Ascending aorta (tissue), 2 donors: ENCODE measurements around the gene PIGP. TPM values are rescaled to one million over a fixed set of nuclear protein-coding genes. Genes with fewer than 3 reads are reported as not detected.
A peak's percentile ranks its signal among the peaks of the same experiment; 100 is the strongest.

ENCODE experiments used
- DNase-seq, 2 donors: peaks; one replicate each; pipeline ENCODE4 v3.0.0-alpha.2; 2019; ENCODE audit warnings: low spot score in 2 of 2
- H3K27ac ChIP-seq, 2 donors: fragments of 200-600 bp; sonication (generic); one replicate each; pipeline ENCODE4 v1.5.1; 2016 to 2017; ENCODE audit warnings: mild to moderate bottlenecking in 1 of 2
- H3K27me3 ChIP-seq: fragments of 200-600 bp; sonication (generic); one replicate; pipeline ENCODE4 v1.5.1; 2017
- H3K36me3 ChIP-seq, 2 donors: fragments of 200-600 bp; sonication (generic); one replicate each; pipeline ENCODE4 v1.5.1; 2016
- H3K4me1 ChIP-seq, 2 donors: fragments of 200-600 bp; sonication (generic); one replicate each; pipeline ENCODE4 v1.5.1; 2016 to 2017; ENCODE audit warnings: mild to moderate bottlenecking in 1 of 2
- H3K4me3 ChIP-seq, 2 donors: fragments of 200-600 bp; sonication (generic); one replicate each; pipeline ENCODE4 v1.5.1; 2016 to 2017; ENCODE audit warnings: mild to moderate bottlenecking in 1 of 2
- H3K9me3 ChIP-seq, 2 donors: fragments of 200-600 bp; sonication (generic); one replicate each; pipeline ENCODE4 v1.5.1; 2016
- CTCF ChIP-seq, 3 experiments: fragments of 200-600 bp in 2 of 3; fragments of 450-650 bp in 1 of 3; sonication (generic) in 2 of 3; IDR thresholded peaks; one replicate each; pipeline ENCODE4 v1.5.1; 2016 to 2019; ENCODE audit warnings: antibody characterized with exemption in 3 of 3, mild to moderate bottlenecking in 1 of 3, moderate library complexity in 1 of 3
- intact Hi-C: fragments of 100-400 bp; cut with DNase I; formaldehyde crosslinking; loops from one replicate; pipeline ENCODE4 v1.15.1; 2023
- total RNA-seq: library from RNA; depleted of rRNA; stranded (reverse); fragments of >200 nt; gene quantifications from one replicate; pipeline ENCODE4 v1.1.0, GENCODE V29; 2016

Gene PIGP
- total RNA-seq, 1 donor from 2014 or later = 0.64 TPM

- Histone ChIP-seq H3K36me3 (no peaks in the 10 kb centered on the region), H3K4me3 (no peak overlapping the region), H3K4me1 (peaks cover 0 to 8% of the 10 kb centered on the region in 2 donors), H3K9me3 (no peaks in the 10 kb centered on the region), H3K27ac (no peak overlapping the region), H3K27me3 (no peaks in the 10 kb centered on the region)
- intact Hi-C loops = no loop called here
- TF ChIP-seq CTCF (IDR thresholded peaks at IDR 0.05) = no peak
- DNase-seq = no peak
These were observed 9.5 kb upstream of the PIGP start for GRCh38 chr21:37082375-37082774.

- DNase-seq = no peak
- peaks cover 0 to 14% of the 10 kb centered on the region in 2 donors for H3K4me1 ChIP-seq
- H3K27me3 ChIP-seq = no peaks in the 10 kb centered on the region
- no peak overlapping the region for H3K27ac ChIP-seq
- H3K36me3 ChIP-seq = no peaks in the 10 kb centered on the region
- TF ChIP-seq CTCF (IDR thresholded peaks at IDR 0.05) = no peak
- H3K4me3 ChIP-seq = no peak overlapping the region
- intact Hi-C loops = no loop called here
- H3K9me3 ChIP-seq = no peaks in the 10 kb centered on the region
These were observed 6.4 kb upstream of the PIGP start for GRCh38 chr21:37079211-37079824.

GRCh38 chr21:37077403-37077802 is 4.5 kb upstream of the PIGP start:
- no peak overlapping the region for H3K4me3 ChIP-seq
- H3K9me3 ChIP-seq = no peaks in the 10 kb centered on the region
- H3K36me3 ChIP-seq = no peaks in the 10 kb centered on the region
- TF ChIP-seq CTCF (IDR thresholded peaks at IDR 0.05) = no peak
- no peaks in the 10 kb centered on the region for H3K27me3 ChIP-seq
- H3K27ac ChIP-seq = no peak overlapping the region
- no peak for DNase-seq
- intact Hi-C loops = no loop called here
- H3K4me1 ChIP-seq = peaks cover 0 to 8% of the 10 kb centered on the region in 2 donors

- TF ChIP-seq CTCF (IDR thresholded peaks at IDR 0.05) = no peak
- Histone ChIP-seq H3K27ac (no peak overlapping the region), H3K36me3 (no peaks in the 10 kb centered on the region), H3K4me1 (peaks cover 0 to 12% of the 10 kb centered on the region in 2 donors), H3K9me3 (no peaks in the 10 kb centered on the region), H3K4me3 (no peak overlapping the region), H3K27me3 (no peaks in the 10 kb centered on the region)
- intact Hi-C loops = no loop called here
- no peak for DNase-seq
These were observed 3.4 kb upstream of the PIGP start for GRCh38 chr21:37076087-37076850.

GRCh38 chr21:37075214-37075770 is 2.4 kb upstream of the PIGP start:
- no peaks in the 10 kb centered on the region for H3K9me3 ChIP-seq
- intact Hi-C loops = no loop called here
- no peak for DNase-seq
- H3K4me1 ChIP-seq = peaks cover 0 to 15% of the 10 kb centered on the region in 2 donors
- H3K27me3 ChIP-seq = no peaks in the 10 kb centered on the region
- no peak for TF ChIP-seq CTCF (IDR thresholded peaks at IDR 0.05)
- peak overlapping the region in 1 of 2 donors; percentile 84 for H3K4me3 ChIP-seq
- H3K27ac ChIP-seq = no peak overlapping the region
- no peaks in the 10 kb centered on the region for H3K36me3 ChIP-seq
